Renal cortex interstitium (tissue), 11 donors: ENCODE data around the gene CSK. TPM values are rescaled to one million over a fixed set of nuclear protein-coding genes. Genes with fewer than 3 reads are reported as not detected.
"Not testable (repeated sequence)": the region's sequence is repeated elsewhere in the genome, so short reads cannot be mapped to it uniquely, and the experiment has no call there.

Experiments
- DNase-seq, 11 donors: peaks; one replicate each; pipeline ENCODE4 v3.0.0-alpha.2; 2013; ENCODE audit warnings: low read depth in 9 of 11, low spot score in 4 of 11; ENCODE audit errors: extremely low read depth in 1 of 11
- polyA plus RNA-seq, 3 donors: library from polyadenylated mRNA; unstranded; fragments of 120-200 nt; gene quantifications; one replicate each; pipeline ENCODE4 v1.2.1, GENCODE V29; 2013; ENCODE audit not compliant: insufficient read length in 3 of 3

CSK gene
- polyA plus RNA-seq, 3 donors: 42.2 to 53.4 (median 47.1) TPM

DNA sequence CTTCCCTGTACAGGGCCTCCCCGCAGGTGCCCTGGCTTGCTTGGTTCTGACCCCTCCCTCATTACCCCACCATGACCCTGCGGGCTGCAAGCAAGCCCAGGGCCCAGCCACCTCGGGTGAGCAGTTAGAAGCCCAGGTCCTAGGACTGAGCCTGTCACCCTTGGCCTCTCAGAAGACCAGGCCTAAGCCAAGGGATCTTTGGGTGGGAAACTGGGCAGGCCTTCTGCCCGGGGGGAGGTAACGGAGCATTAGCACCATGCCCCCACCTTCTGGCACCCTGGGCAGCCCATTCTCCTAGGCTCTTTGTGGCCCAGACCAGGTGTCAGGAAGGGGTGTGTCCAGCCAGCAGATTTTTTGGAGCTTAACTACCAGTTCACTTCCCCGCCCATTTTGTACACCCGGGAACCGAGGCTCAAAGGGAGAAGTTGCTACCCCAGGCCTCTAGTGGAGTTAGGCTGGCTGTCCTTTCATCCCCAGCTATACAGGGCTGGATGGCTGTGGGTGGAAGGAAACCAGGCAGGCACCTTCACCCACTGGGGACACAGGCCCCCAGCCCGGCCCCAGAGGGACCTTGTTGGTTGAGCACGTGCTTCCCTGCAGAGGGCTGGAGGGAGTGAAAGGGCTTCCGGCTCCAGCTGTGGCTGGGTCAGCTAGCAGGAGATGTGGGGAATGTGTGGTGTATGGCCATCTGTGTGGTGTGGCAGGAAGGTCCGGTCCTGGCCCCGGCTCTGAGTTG, 1.4 kb downstream of the CSK start:
- no peak for DNase-seq

DNA sequence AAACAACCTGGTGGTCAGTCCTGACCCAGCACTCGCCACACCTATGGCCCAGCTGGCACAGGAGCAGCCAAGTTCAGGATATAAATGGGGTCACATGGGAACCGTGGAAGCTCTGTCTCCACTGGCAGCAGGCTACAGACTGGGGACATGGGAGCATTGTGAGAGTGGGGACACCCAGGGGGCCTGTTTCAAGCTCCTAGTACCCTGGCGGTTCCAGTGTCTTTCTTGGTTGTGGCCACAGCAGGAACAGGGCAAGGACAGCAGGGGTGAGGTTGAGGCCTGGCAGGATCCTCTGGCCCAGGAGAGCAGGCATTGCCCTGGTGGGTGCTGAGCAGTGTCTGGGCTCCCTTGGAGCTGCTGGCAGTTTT, 1.9 kb downstream of the CSK start:
- DNase-seq: no peak

DNA sequence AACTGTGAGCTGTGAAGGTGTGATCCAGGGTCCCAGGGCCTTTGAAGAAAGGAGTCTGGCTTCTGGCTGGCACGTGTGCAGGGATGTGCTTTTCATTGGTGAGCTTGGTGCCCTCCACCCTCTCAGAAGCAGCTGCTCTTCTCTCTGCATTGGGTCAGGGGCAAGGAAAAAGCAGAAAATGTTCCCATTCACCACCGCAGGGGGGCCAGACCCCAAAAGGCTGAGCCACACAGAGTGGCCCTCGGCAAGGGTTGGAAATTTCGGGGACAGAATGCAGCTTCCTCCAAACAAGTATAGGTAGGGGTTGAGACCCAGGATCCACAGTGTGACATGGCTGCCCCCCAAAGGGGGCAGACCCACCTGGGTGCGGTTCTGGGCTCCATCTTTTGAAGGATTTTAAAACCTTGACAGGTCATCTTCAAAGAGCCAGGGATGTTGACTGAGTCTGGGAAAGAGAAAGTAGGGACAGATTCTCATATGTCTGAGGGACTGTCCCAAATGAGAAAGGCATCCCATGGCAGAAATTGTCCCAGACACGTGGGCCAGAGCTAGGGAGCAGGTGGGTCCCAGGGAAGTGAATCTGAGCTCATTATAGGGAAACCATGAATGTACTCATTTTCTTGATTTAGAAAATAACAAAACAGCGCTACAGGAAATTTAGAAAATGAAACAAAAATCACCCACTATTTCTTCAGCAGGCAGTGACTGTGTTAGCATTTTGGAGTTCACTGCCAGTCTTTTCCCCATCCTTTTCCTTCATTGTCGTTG, 2.7 kb downstream of the CSK start:
- DNase-seq: no peak

DNA sequence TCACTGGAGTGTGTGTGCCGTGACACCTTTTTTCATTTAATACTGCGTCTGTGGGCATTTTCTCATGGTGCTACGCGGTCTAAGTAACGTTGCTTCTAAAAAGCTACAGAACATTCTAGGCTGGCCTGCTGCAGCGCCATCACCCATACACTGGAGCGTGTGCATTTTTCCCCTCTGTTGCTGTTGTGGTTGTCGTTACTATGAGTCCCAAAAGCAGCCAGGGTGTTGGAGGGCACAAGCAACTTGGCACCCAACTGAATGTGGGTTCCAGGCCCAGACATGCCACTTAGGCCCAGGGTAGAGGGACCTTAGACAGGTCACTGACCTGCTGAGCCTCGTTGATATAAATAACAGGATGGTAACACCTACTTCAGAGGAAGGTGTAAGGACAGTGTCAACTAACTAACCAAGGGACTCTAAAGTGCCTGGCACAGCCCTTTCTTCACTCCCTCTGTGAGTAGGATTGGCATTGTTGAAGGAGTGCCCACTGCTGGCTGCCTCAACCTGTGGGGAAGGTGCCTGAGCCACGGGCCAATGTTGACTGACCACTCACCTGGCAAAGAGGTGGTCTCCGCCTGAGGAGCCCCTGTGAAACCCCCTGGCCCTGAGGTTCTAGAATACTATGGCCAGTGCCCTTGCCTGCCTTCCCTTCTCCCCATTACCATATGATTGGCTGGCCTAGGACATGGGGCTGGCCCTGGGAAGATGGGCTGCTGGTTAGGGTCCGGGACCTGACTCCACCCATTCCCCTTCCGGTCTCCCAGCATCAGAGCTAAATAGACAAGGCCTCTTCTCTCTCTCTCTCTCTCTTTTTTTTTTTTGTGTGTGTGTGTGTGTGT, 3.5 kb downstream of the CSK start:
- no peak for DNase-seq

DNA sequence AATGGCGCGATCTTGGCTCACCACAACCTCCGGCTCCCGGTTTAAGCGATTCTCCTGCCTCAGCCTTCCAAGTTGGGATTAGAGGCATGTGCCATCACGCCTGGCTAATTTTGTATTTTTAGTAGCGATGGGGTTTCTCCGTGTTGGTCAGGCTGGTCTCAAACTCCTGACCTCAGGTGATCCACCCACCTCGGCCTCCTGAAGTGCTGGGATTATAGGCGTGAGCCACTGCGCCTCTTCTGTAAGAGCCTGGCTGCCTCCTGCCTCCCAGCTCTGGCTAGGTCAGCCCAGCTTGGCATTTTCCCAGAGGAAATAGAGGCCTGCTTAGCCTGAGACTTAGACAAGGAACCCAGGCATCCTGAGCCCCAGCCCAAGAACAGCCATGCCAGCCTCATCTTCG, 4.2 kb downstream of the CSK start:
- not testable (repeated sequence) for DNase-seq

DNA sequence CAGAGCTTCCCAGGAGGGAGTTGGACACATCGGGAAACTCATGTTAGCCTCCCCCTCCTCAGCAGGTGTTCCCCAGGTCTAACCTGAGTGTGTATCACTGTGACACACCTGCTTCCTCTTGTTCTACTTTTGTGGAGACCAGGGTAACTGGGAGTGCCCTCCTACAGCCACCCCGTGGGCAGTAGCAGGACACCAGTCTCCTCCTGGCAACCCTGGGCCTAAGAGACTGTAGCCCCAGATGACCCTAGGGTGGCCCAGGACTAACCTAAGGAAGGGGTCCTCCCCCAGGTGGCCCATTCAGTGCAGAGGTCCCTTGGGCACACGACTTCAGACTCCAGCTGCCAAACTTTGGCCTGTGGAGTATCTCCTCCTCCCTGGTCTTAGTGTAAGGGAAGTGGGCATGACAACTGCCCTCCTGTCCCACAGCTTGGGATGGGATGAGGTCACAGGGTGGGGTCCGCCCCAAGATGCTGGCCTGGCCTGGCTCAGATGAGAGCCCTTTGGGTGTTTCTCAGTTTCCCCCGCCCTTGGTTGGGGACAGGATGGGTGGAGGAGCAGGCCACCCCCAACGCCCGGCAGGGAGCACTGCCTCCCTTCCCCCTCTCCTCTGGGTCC, 4.8 kb downstream of the CSK start:
- DNase-seq: no peak

DNA sequence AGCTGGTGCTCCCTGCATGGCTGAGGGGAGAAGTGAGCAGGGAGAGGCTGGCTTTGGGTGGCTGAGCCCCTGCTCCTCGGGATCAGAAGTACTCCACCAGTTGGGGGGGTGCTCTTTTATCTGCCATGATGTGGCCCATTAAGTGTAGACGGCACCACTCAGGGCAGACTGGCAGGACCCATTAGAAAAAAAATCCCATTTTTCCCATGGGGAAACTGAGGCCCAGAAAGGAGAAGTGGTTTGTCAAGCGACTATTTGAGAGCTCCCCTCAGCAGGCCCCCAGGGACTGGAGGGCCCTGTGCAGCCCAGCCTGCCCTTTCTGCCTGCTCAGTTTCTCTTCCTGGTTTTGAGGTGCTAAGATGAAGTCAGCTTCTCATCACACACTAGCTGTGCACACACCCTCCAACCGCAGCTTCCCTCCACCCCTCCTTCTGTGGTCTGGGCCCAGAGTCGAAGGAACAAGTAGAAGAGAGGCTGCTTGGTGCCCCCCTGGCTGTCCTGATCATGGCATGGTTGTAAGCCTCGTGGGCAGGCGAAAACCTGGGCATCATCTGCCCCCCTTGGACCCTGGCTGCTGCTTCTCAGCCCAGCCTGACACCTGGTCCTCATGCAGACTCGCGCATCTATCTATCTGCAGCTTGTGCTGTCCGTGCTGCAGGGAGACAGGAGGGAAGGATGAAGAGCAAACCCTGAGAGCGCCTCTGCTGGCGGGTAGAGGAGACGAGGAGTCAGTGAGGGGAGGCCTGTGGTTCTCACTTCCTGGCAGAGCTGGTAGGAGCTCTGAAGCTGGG, 5.6 kb downstream of the CSK start:
- DNase-seq: no peak

DNA sequence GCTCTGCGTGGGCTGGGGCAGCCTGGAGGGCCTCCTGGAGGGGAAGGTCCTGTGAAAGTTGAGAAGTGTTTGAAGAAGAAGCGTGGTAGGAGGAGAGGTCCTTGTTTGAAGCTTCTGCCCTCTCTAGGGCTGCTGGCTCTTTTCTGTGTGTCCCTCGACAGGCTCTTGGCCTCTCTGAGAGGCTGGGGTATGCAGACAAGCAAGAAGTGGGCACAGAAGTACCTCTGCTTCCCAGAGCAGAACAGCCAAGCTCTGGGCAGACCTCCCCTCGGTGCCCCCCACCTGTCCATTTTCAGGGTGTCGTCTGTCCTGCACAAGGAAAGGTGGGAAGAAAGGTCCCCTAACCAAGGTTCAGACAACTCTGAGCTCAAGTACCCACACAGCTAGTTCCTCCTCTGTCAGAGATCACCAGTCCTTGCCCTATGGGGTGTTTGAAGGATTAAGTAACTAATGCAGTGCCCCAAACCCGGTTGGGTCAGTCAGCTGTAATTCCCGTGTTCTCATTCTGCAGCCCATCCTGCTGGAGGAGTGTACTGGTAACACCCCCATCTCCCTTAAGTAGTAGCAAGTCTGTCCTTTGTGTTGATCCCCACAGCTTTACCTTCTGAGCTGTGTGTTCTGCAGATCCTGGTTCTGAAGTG, 6.3 kb downstream of the CSK start:
- DNase-seq: no peak

DNA sequence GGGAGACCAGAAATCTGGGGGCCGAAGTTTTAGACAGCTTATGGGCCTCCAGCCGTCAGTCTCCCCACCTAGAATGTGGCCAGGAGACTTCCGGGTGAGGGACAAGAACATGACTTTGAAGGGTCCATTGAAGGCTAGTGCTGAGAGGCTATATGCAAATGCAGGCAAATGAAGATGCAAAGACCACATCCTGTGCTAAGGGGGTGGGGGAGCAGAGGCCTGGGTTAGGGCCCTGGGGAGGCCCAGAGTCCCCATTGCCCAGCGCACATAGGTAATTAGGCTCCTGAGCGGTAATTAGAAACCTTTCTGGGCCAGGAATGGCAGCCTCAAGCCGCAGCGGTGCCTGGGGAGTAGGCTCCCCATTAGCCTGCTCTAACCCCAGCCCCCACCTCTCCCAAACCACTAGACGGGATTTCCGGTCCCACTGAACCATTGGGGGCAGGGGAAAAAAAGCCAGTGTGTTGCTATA, 6.8 kb downstream of the CSK start:
- no peak for DNase-seq

DNA sequence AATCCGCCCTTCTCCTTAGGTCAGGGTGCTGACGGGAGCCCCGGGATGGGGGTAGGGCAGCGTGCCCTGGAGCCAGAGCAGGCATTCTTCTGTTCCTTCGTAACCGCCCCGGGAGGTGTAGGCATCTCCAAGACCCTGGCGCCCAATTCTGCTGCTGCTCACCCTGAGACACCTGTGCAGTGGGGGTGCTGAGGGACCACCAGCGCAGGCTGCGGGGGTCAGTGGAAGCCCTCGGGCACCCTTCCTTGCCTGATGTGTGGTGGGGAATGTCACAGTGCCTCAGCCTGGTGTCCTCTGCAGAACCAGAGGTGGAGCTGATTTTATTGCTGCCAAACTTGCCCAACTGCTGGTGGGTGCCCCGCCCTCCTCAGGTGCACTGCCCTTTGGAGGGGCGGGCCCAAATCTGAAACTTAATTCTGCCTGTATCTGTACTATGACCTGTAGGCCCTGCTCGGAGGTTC, 7.3 kb downstream of the CSK start:
- no peak for DNase-seq

DNA sequence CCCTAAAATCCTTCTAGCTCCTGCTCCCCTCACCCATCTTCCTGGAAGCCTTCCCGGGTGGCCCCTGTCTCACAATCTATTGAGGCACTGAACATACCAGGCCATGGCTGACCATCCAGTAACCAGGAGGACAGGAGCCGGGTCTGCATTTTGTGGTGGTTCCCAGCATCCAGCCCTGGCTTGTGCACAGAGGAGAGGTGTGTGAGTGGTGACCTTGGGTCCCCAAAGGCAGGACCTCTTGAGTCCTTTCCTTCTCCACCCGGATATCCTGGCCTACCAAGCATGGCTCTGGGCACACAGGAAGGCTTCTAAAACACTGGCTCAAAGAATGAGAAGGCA, 7.8 kb downstream of the CSK start:
- no peak for DNase-seq

DNA sequence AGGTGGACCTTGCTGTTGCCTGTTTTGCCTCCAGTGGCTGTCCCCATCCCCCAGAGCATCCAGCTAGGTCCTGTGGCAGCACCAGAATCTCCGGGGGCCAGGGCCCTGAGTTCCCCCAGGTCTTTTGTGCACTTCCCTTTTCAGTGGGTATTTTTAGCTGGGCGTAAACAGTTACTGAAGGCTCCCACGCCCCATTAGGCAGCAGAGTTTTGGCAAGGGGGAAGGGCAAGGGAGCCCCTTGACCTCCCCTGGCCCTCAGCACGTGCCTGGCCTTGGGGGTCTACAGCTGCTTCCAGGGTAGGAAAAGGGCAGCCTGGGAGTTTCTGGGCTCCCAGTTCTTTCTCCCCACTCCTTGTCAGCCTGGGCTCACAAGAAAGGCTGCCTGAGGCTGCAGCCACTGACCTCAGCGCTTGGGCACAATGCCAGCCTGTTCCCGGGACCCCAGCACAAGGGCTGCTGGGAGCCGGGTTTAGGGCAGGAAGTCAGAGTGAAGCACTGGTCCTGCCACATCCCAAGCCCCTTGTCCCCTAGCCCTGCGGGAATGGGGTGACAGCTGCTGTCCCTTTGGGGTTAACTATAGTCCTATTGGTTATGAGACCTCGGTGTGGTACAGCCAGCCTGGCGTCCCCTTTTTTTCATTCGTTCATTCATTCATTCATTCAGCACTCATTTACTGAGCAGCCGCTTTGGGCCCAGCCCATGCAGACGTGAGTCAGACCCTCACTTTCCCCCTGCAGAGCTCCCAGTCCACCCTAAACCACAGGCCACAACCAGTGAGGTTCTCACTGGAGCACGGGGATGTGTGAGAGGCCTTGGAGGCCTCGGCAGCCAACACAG, 8.4 kb downstream of the CSK start:
- DNase-seq: no peak

DNA sequence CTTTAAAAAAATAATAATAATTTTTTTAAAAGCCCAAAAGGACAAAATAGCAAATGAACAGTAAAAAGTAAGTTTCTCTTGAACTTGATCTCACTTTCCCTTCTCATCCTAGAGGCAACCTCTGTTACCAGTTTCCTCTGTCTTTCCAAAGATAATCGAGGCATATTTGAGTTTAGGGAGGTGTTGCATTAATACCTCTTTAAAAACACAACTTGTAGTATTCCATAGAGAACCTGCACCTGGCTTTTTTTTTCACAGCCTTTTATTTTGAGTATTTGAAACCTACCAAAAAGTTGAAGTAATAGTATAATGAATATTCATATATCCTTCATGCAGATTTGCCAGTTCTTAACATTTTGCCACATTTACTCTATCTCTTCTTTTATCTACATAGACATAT, 9.1 kb downstream of the CSK start:
- no peak for DNase-seq

DNA sequence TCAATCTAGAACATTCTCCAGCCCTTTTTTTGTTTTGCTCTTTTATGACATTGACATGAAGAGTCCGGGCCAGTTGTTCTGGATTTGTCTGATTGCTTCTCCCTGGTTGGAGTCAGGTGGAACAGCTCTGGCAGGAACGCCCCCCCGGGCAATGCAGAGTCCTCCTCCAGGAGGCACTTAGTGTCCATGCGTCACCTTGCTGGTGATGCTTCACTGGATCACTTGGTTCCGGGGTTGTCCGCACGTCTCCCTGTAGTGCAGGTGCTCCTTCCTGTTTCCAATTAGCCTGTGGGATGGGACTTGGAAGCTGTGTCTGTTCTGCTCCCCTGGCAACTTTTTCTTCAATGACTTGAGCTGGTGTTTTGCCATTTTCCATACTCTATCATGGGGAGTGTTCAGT, 9.8 kb downstream of the CSK start:
- no peak for DNase-seq

DNA sequence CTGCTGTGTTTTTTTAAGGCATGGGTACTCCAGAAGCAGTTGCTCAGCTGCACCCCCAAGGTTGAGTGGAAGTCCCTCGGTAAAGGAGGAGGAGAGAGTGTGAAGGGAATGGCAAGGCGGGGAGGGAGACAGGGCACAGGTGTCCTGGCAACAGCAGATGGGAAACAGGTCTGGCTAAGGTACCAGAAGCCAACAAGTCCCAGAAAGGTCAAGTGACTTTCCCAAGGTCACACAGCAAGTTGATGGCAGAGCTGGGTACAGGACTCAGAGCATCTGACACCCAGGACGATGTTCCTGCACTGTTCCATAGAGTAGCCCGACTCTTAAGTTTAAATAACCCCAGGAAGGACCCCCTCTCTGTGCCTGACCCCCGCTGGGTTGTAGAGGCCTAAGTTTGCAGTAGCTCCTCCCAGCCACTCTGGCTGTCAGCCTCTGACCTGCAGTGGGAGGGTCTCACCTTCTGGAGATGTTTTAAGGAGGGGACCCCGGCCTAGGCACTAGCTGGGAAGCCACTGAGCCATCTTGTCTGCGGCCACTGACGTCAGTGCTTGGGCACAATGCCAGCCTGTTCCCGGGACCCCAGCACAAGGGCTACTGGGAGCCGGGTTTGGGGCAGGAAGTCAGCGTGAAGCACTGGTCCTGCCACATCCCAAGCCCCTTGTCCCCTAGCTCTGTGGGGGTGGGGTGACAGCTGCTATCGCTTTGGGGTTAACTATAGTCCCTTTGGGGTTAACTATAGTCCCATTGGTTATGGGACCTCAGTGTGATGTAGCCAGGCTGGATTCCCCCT, 10.5 kb downstream of the CSK start:
- no peak for DNase-seq

DNA sequence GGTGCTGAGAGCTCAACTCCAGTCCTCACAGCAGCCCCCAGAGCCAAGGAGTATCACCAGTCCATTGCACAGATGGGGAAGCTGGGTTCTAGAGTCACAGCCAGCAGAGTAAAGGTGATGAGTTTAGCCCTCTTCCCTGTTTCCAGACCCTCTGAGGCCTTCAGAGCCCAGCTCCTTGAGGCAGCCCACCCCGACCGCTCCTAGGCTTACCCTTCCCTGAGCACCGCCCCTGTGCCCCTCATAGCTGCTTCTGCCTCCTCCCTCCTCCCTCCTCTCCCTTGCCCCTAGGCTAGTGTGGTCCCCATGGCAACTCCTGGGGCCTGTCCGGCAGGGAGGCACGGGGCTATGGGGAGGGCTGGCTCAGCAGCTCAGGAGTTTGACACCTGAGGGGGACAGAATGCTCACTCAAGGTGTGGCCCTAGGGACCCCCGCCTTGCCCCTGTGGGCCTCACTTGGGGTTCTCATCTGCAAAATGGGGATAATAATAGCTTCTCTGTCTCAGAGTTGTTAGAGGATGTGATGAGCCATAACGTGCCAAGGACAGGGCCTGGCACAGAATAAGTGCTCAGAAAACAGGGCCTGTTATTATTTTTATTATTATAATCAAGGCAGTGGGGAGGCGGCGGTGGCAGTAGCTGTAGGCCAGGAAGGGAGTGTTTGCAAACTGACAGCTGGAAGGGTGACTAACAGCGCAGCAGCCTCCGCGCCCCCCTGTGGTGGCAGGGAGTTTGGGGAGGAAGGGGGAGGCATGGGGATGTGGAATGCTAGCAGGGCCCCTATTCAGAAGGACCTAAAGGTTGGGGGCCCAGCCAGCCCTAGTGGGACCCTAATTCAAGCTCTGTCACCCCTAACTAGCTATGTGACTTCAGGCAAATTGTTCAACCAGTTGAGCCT, 11.5 kb downstream of the CSK start:
- DNase-seq: no peak
